Gastroesophageal sphincter (tissue), 4 donors: ENCODE data around the gene CDX2. TPM values are rescaled to one million over a fixed set of nuclear protein-coding genes. Genes with fewer than 3 reads are reported as not detected.

Source experiments
- ATAC-seq: fragments of 150-250 bp; one replicate; pipeline ENCODE4 v1.9.1; 2016; ENCODE audit warnings: mild to moderate bottlenecking, moderate library complexity
- H3K27ac ChIP-seq, 4 donors: fragments of 200-600 bp; sonication (generic) in 3 of 4; 1 replicate in 3 of 4; 2 replicates in 1 of 4; pipeline ENCODE4 v1.5.1; 2016 to 2019
- H3K27me3 ChIP-seq: fragments of 200-600 bp; sonication (generic); one replicate; pipeline ENCODE4 v1.5.1; 2019
- H3K36me3 ChIP-seq, 2 donors: fragments of 200-600 bp; sonication (generic); one replicate each; pipeline ENCODE4 v1.5.1; 2019; ENCODE audit warnings: control low read depth in 1 of 2
- H3K4me1 ChIP-seq, 3 donors: fragments of 200-600 bp; sonication (generic); 1 replicate in 2 of 3; 2 replicates in 1 of 3; pipeline ENCODE4 v1.5.1; 2016 to 2019; ENCODE audit warnings: control low read depth in 2 of 3
- H3K4me3 ChIP-seq, 2 donors: fragments of 200-600 bp; sonication (generic); one replicate each; pipeline ENCODE4 v1.5.1; 2019; ENCODE audit warnings: mild to moderate bottlenecking in 1 of 2, moderate library complexity in 1 of 2
- H3K9me3 ChIP-seq, 3 donors: fragments of 200-600 bp; sonication (generic); one replicate each; pipeline ENCODE4 v1.5.1; 2017 to 2019; ENCODE audit warnings: control low read depth in 2 of 3
- CTCF ChIP-seq, 4 experiments: fragments of 200-600 bp in 2 of 4; fragments of 450-650 bp in 2 of 4; sonication (generic) in 1 of 4; IDR thresholded peaks; one replicate each; pipeline ENCODE4 v1.5.1; 2017 to 2019; ENCODE audit warnings: antibody characterized with exemption in 4 of 4, mild to moderate bottlenecking in 2 of 4, moderate library complexity in 2 of 4
- EP300 ChIP-seq: sonication (generic); formaldehyde crosslinking; IDR thresholded peaks from one replicate; pipeline ENCODE4 v1.6.1; 2017; ENCODE audit warnings: antibody characterized with exemption, mild to moderate bottlenecking
- POLR2A ChIP-seq, 2 donors: fragments of 450-650 bp; IDR thresholded peaks; one replicate each; pipeline ENCODE4 v1.6.1; 2017; ENCODE audit warnings: antibody characterized with exemption in 2 of 2, mild to moderate bottlenecking in 2 of 2, moderate library complexity in 1 of 2
- POLR2AphosphoS5 ChIP-seq: sonication (generic); formaldehyde crosslinking; IDR thresholded peaks from one replicate; pipeline ENCODE4 v1.6.1; 2017; ENCODE audit warnings: antibody characterized with exemption
- WGBS, 2 donors: methylation state at CpG; one replicate each; pipeline ENCODE4 v1.1.5; 2018; ENCODE audit warnings: low coverage in 1 of 2; 5-methylcytosine and 5-hydroxymethylcytosine counted together
- total RNA-seq, 4 donors: library from RNA; depleted of rRNA; stranded (reverse); fragments of >200 nt; gene quantifications; one replicate each; pipeline ENCODE4 v1.1.0, GENCODE V29; 2016

The CDX2 gene
- total RNA-seq, 4 donors from 2014 or later = not detected

- 71 to 100% methylated on average over 1 to 3 of the region's 3 CpGs for WGBS, 2 donors
- Histone ChIP-seq H3K9me3 (no peaks in the 10 kb centered on the region), H3K4me1 (peaks cover 0 to 51% (median 23%) of the 10 kb centered on the region in 3 donors), H3K4me3 (no peak overlapping the region), H3K36me3 (no peaks in the 10 kb centered on the region), H3K27ac (no peak overlapping the region), H3K27me3 (peaks cover 100% of the 10 kb centered on the region)
- ATAC-seq = no peak
- TF ChIP-seq POLR2AphosphoS5 (no peak), EP300 (no peak)
Observed at GRCh38 chr13:27963491-27963890, 5.6 kb downstream of the CDX2 start.

GRCh38 chr13:27962982-27963381 is 6.1 kb downstream of the CDX2 start:
- TF ChIP-seq POLR2A (IDR thresholded peaks at IDR 0.05) = no peak
- no peak for TF ChIP-seq CTCF (IDR thresholded peaks at IDR 0.05)
- TF ChIP-seq EP300 = no peak
- Histone ChIP-seq H3K36me3 (no peaks in the 10 kb centered on the region), H3K9me3 (no peaks in the 10 kb centered on the region), H3K27ac (no peak overlapping the region), H3K27me3 (peaks cover 100% of the 10 kb centered on the region), H3K4me1 (peaks cover 0 to 45% (median 19%) of the 10 kb centered on the region in 3 donors), H3K4me3 (no peak overlapping the region)
- 80 to 88% methylated on average over 1 to 6 of the region's 9 CpGs for WGBS, 2 donors
- ATAC-seq = no peak

GRCh38 chr13:27962128-27962841 is 6.8 kb downstream of the CDX2 start:
- peaks cover 0 to 39% (median 19%) of the 10 kb centered on the region in 3 donors for H3K4me1 ChIP-seq
- no peak for ATAC-seq
- H3K27me3 ChIP-seq = peaks cover 100% of the 10 kb centered on the region
- H3K9me3 ChIP-seq = no peaks in the 10 kb centered on the region
- H3K4me3 ChIP-seq = no peak overlapping the region
- 30 to 58% methylated on average over 2 to 5 of the region's 6 CpGs for WGBS, 2 donors
- no peaks in the 10 kb centered on the region for H3K36me3 ChIP-seq
- H3K27ac ChIP-seq = no peak overlapping the region
- TF ChIP-seq EP300 (no peak), CTCF (IDR thresholded peaks at IDR 0.05) (no peak), POLR2AphosphoS5 (no peak), POLR2A (IDR thresholded peaks at IDR 0.05) (no peak)

GRCh38 chr13:27961227-27962085 is 7.7 kb downstream of the CDX2 start:
- no peaks in the 10 kb centered on the region for H3K36me3 ChIP-seq
- peak overlapping the region in 1 of 2 donors; percentile 42 for H3K4me3 ChIP-seq
- WGBS, 2 donors = 28% methylated on average over 4 to 7 of the region's 25 CpGs
- H3K9me3 ChIP-seq = no peaks in the 10 kb centered on the region
- H3K4me1 ChIP-seq = peaks cover 0 to 30% (median 14%) of the 10 kb centered on the region in 3 donors
- peak; percentile 28 for ATAC-seq
- no peak overlapping the region for H3K27ac ChIP-seq
- TF ChIP-seq POLR2A (IDR thresholded peaks at IDR 0.05) (no peak), EP300 (no peak), POLR2AphosphoS5 (no peak), CTCF (IDR thresholded peaks at IDR 0.05) (no peak)
- peaks cover 100% of the 10 kb centered on the region for H3K27me3 ChIP-seq

- TF ChIP-seq CTCF (IDR thresholded peaks at IDR 0.05) (peak in 1 of 4 experiments; percentile 42), EP300 (no peak)
Observed at GRCh38 chr13:27960362-27961226, 8.5 kb downstream of the CDX2 start.

More at GRCh38 chr13:27960362-27961226, 8.5 kb downstream of the CDX2 start:
- Histone ChIP-seq H3K4me1 (peaks cover 0 to 23% (median 13%) of the 10 kb centered on the region in 3 donors), H3K4me3 (peak overlapping the region in 1 of 2 donors; percentile 42), H3K27me3 (peaks cover 100% of the 10 kb centered on the region), H3K9me3 (no peaks in the 10 kb centered on the region), H3K27ac (no peak overlapping the region), H3K36me3 (no peaks in the 10 kb centered on the region)
- 3% methylated on average over 5 of the region's 73 CpGs; no CpG with 5 or more reads in 1 of the 2 donors for WGBS, 2 donors
- ATAC-seq = peak; percentile 36
